HepG2 (cell line): Measurements from ENCODE around the gene MYO1E. TPM values are rescaled to one million over a fixed set of nuclear protein-coding genes. Genes with fewer than 3 reads are reported as not detected.

Source experiments
- ATAC-seq: fragments of 200-7000 bp; cut with Tn5 transposase; 3 replicates; pipeline ENCODE4 v1.9.1; 2020; ENCODE audit warnings: mild to moderate bottlenecking, moderate library complexity
- BruUV-seq: library from RNA; stranded (reverse); fragments of 400-500 nt; replicated peaks from 2 replicates; lab custom pipeline; 2021; lab: Mats Ljungman, UMichigan
- CTCF ChIA-PET: fragments of 300-600 bp; formaldehyde crosslinking; extraction: SDS; loops from one replicate; lab custom pipeline; 2021; ENCODE audit warnings: low total read pairs, inconsistent platforms, low intra/inter-chr PET ratio; lab: Yijun Ruan, JAX
- POLR2A ChIA-PET: fragments of 350-600 bp; sonication (Branson Sonifier 250); formaldehyde crosslinking; loops from one replicate; lab custom pipeline; 2020; ENCODE audit warnings: antibody characterized with exemption, inconsistent platforms; lab: Yijun Ruan, JAX
- DNase-seq: peaks from one replicate; pipeline ENCODE4 v3.0.0-alpha.2; 2015; ENCODE audit warnings: low spot score
- FAIRE-seq: peaks from 3 replicates; lab custom pipeline; 2011; peaks lifted over from hg19 to GRCh38; lab: Jason Lieb, UNC
- H2AFZ ChIP-seq: one replicate; pipeline ENCODE4 v1.6.1; 2011; ENCODE audit warnings: low read length, inconsistent platforms
- H3K27ac ChIP-seq: fragments of 300-600 bp; 3 replicates; pipeline ENCODE4 v1.8.0; 2011; ENCODE audit warnings: mixed run types, mild to moderate bottlenecking, mixed read lengths, low read length, inconsistent platforms; ENCODE audit not compliant: insufficient read depth; ENCODE audit errors: extremely low read length
- H3K27me3 ChIP-seq, 2 experiments: fragments of 200-600 bp in 1 of 2; 2 replicates in 1 of 2; 3 replicates in 1 of 2; pipeline versions ENCODE4 v1.6.0 to v1.8.0; 2011; ENCODE audit warnings: low read length in 2 of 2, mild to moderate bottlenecking in 2 of 2, moderate library complexity in 2 of 2, inconsistent platforms in 1 of 2; ENCODE audit not compliant: insufficient read depth in 2 of 2, control insufficient read depth in 1 of 2
- H3K36me3 ChIP-seq, 2 experiments: fragments of 200-600 bp in 1 of 2; replicated peaks in 1 of 2; 2 replicates in 1 of 2; 3 replicates in 1 of 2; pipeline versions ENCODE4 v1.5.1 to v1.8.0; 2011; ENCODE audit warnings: low read length in 2 of 2, inconsistent platforms in 1 of 2; ENCODE audit not compliant: insufficient read depth in 2 of 2, control insufficient read depth in 1 of 2
- H3K4me1 ChIP-seq: 2 replicates; pipeline ENCODE4 v1.5.1; 2012; ENCODE audit warnings: low read length, inconsistent platforms; ENCODE audit not compliant: insufficient read depth
- H3K4me2 ChIP-seq: 2 replicates; pipeline ENCODE4 v1.6.0; 2011; ENCODE audit warnings: low read depth, low read length, inconsistent platforms
- H3K4me3 ChIP-seq, 3 experiments: fragments of 200-600 bp in 1 of 3; sonication (generic), shearing (Covaris generic) in 1 of 3; replicated peaks in 1 of 3; 2 replicates each; pipeline ENCODE4 v1.5.1; 2011 to 2016; ENCODE audit warnings: low read length in 3 of 3, inconsistent platforms in 2 of 3, low read depth in 2 of 3, mild to moderate bottlenecking in 2 of 3, control low read depth in 1 of 3, mixed read lengths in 1 of 3; ENCODE audit not compliant: insufficient read depth in 1 of 3
- H3K79me2 ChIP-seq: one replicate; pipeline ENCODE4 v1.6.1; 2011; ENCODE audit warnings: low read length, inconsistent platforms; ENCODE audit not compliant: insufficient read depth
- H3K9ac ChIP-seq: 2 replicates; pipeline ENCODE4 v1.6.0; 2011; ENCODE audit warnings: mild to moderate bottlenecking, low read depth, low read length, inconsistent platforms; ENCODE audit not compliant: insufficient read depth
- H3K9me3 ChIP-seq: 2 replicates; pipeline ENCODE4 v1.5.1; 2012; ENCODE audit warnings: mild to moderate bottlenecking, low read length
- H4K20me1 ChIP-seq: 2 replicates; pipeline ENCODE4 v1.6.0; 2011; ENCODE audit warnings: inconsistent platforms, mild to moderate bottlenecking, low read length, moderate library complexity; ENCODE audit not compliant: insufficient read depth
- MTF1 ChIP-seq: sonication (generic); formaldehyde crosslinking; IDR thresholded peaks from 2 replicates; pipeline ENCODE4 v1.5.0; 2020; ENCODE audit warnings: missing genetic modification reagents
- NFE2L1 ChIP-seq: sonication (generic); formaldehyde crosslinking; IDR thresholded peaks from 2 replicates; pipeline ENCODE4 v1.4.0; 2020; ENCODE audit warnings: missing genetic modification reagents, mild to moderate bottlenecking, borderline replicate concordance
- NFYC ChIP-seq: IDR thresholded peaks from 2 replicates; pipeline ENCODE4 v1.6.1; 2016; ENCODE audit warnings: missing genetic modification reagents, missing compliant biosample characterization
- TFDP2 ChIP-seq: sonication (generic); formaldehyde crosslinking; IDR thresholded peaks from 2 replicates; pipeline ENCODE4 v1.4.0; 2020; ENCODE audit warnings: missing genetic modification reagents
- ZBTB1 ChIP-seq: sonication (generic); formaldehyde crosslinking; IDR thresholded peaks from 2 replicates; pipeline ENCODE4 v1.4.0; 2020; ENCODE audit warnings: missing genetic modification reagents, borderline replicate concordance
- ZBTB40 ChIP-seq, 2 experiments: fragments of 450-650 bp in 1 of 2; sonication (generic) in 1 of 2; formaldehyde crosslinking in 1 of 2; IDR thresholded peaks; 2 replicates each; pipeline versions ENCODE4 v1.6.1 to v1.8.0; 2016 to 2022; ENCODE audit warnings: antibody characterized with exemption in 1 of 2, mild to moderate bottlenecking in 1 of 2, missing genetic modification reagents in 1 of 2
- ZFP36L1 ChIP-seq: sonication (generic); formaldehyde crosslinking; IDR thresholded peaks from 2 replicates; pipeline ENCODE4 v1.8.0; 2022; ENCODE audit warnings: mild to moderate bottlenecking, missing genetic modification reagents, moderate library complexity
- ZNF101 ChIP-seq: sonication (generic); formaldehyde crosslinking; IDR thresholded peaks from 2 replicates; pipeline ENCODE4 v1.4.0; 2020; ENCODE audit warnings: mild to moderate bottlenecking, low read depth, missing genetic modification reagents, borderline replicate concordance
- ZNF296 ChIP-seq: sonication (generic); formaldehyde crosslinking; conservative IDR thresholded peaks from 2 replicates; pipeline ENCODE4 v1.5.0; 2020; ENCODE audit warnings: mild to moderate bottlenecking, missing genetic modification reagents
- ZNF546 ChIP-seq: sonication (generic); formaldehyde crosslinking; conservative IDR thresholded peaks from 2 replicates; pipeline ENCODE4 v1.8.1; 2023; ENCODE audit warnings: mild to moderate bottlenecking, missing genetic modification reagents
- WGBS: methylation state at CpG from one replicate; pipeline ENCODE4 v1.1.6; 2017; ENCODE audit warnings: low lambda C conversion rate; 5-methylcytosine and 5-hydroxymethylcytosine counted together
- in situ Hi-C: cut with HindIII; loops from 2 replicates; pipeline ENCODE4 v1.10.0; 2017; ENCODE audit warnings: low pct_unique_long_range_greater_than_20kb; ENCODE audit not compliant: extremely low pct_ligation_motif_present
- intact Hi-C: fragments of 100-400 bp; cut with micrococcal nuclease; formaldehyde crosslinking; loops from one replicate; pipeline ENCODE4 v1.10.0; 2022; ENCODE audit not compliant: unreplicated experiment
- polyA plus RNA-seq, 8 experiments: library from polyadenylated mRNA; depleted of rRNA in 3 of 8; stranded (reverse) in 7 of 8; unstranded in 1 of 8; fragments of >200 nt; fragmentation: Illumina TruSeq in 4 of 8; extraction: Trizol in 4 of 8; gene quantifications; 2 replicates each; pipeline versions ENCODE4 v1.2.1 to v1.2.3, GENCODE V29; 2011 to 2016; ENCODE audit warnings: low read depth in 4 of 8, missing spikeins in 1 of 8, mixed read lengths in 1 of 8; ENCODE audit not compliant: insufficient read depth in 1 of 8
- total RNA-seq, 5 experiments: library from RNA; depleted of rRNA; stranded (reverse); fragments of >200 nt; fragmentation: Illumina TruSeq; extraction: Trizol; gene quantifications; 2 replicates each; pipeline ENCODE4 v1.2.3, GENCODE V29; 2016; ENCODE audit warnings: low read depth in 1 of 5

MYO1E gene
- total and polyA plus RNA-seq, 2 of the 13 experiments (the other 11 are each of a cell fraction or from before 2014, with no cell fraction given) = 15.7 to 25.1 TPM

GRCh38 chr15:59197454-59197853 is 175.2 kb downstream of the MYO1E start:
- Histone ChIP-seq H3K27ac (no peak overlapping the region), H3K4me3 (no peak overlapping the region), H3K4me1 (no peaks in the 10 kb centered on the region), H3K9ac (no peak overlapping the region), H3K4me2 (no peak overlapping the region), H3K79me2 (no peaks in the 10 kb centered on the region), H2AFZ (no peak overlapping the region), H3K9me3 (no peaks in the 10 kb centered on the region), H3K36me3 (peaks cover 17 to 27% of the 10 kb centered on the region in 2 experiments; a peak in 4 of 5 replicates), H4K20me1 (no peaks in the 10 kb centered on the region), H3K27me3 (no peaks in the 10 kb centered on the region)
- in situ Hi-C loops = no loop called here
- DNase-seq (no peak), FAIRE-seq (no peak), ATAC-seq (no peak)
- TF ChIP-seq MTF1 (CRISPR knock-in tag) (no peak), ZBTB40 (IDR thresholded peaks at IDR 0.05) (no peak), ZBTB40 (CRISPR knock-in tag; IDR thresholded peaks at IDR 0.05) (no peak), ZFP36L1 (CRISPR knock-in tag) (no peak), TFDP2 (CRISPR knock-in tag) (no peak), NFE2L1 (no peak), ZBTB1 (CRISPR knock-in tag) (no peak), ZNF296 (CRISPR knock-in tag) (no peak), NFYC (CRISPR knock-in tag) (no peak), ZNF546 (CRISPR knock-in tag) (no peak), ZNF101 (no peak)
- ChIA-PET CTCF (no interaction called here), POLR2A (no interaction called here)
- intact Hi-C loops = no loop called here
- BruUV-seq = no TSS peak
- WGBS = 97% methylated on average over 2 of the region's 2 CpGs
